HepG2 (cell line): ENCODE data around the gene DNALI1. TPM values are rescaled to one million over a fixed set of nuclear protein-coding genes. Genes with fewer than 3 reads are reported as not detected.

Source experiments
- ETV5 ChIP-seq: IDR thresholded peaks from 2 replicates; pipeline ENCODE4 v1.6.1; 2018; ENCODE audit warnings: missing biosample characterization, missing genetic modification reagents, inconsistent platforms, borderline replicate concordance
- FOXO1 ChIP-seq: sonication (generic); formaldehyde crosslinking; IDR thresholded peaks from 2 replicates; pipeline ENCODE4 v1.4.0; 2020; ENCODE audit warnings: missing genetic modification reagents
- KAT8 ChIP-seq: IDR thresholded peaks from 2 replicates; pipeline ENCODE4 v1.6.1; 2016; ENCODE audit warnings: missing genetic modification reagents, missing compliant biosample characterization
- RBM39 ChIP-seq: fragments of 200-400 bp; formaldehyde crosslinking; IDR thresholded peaks from one replicate; pipeline ENCODE4 v1.6.1; 2018; ENCODE audit warnings: antibody characterized with exemption, mild to moderate bottlenecking, low read depth, low read length; ENCODE audit not compliant: poor library complexity, severe bottlenecking
- RNF219 ChIP-seq: sonication (generic); formaldehyde crosslinking; IDR thresholded peaks from 2 replicates; pipeline ENCODE4 v1.5.0; 2020; ENCODE audit warnings: mild to moderate bottlenecking, missing genetic modification reagents
- SRSF9 ChIP-seq: fragments of 200-400 bp; formaldehyde crosslinking; IDR thresholded peaks from 2 replicates; pipeline ENCODE4 v1.6.1; 2018; ENCODE audit warnings: borderline replicate concordance, mild to moderate bottlenecking, low read depth, low read length; ENCODE audit not compliant: insufficient read depth, poor library complexity, severe bottlenecking
- ZC3H13 ChIP-seq: sonication (generic); formaldehyde crosslinking; IDR thresholded peaks from 2 replicates; pipeline ENCODE4 v1.8.1; 2023; ENCODE audit warnings: mild to moderate bottlenecking, missing genetic modification reagents, moderate library complexity
- ZNF235 ChIP-seq: sonication (generic); formaldehyde crosslinking; IDR thresholded peaks from 2 replicates; pipeline ENCODE4 v1.8.1; 2023; ENCODE audit warnings: mild to moderate bottlenecking, missing genetic modification reagents, borderline replicate concordance
- ZNF619 ChIP-seq: sonication (generic); formaldehyde crosslinking; IDR thresholded peaks from 2 replicates; pipeline ENCODE4 v1.4.0; 2020; ENCODE audit warnings: mild to moderate bottlenecking, missing genetic modification reagents
- ZNF850 ChIP-seq: sonication (generic); formaldehyde crosslinking; conservative IDR thresholded peaks from 2 replicates; pipeline ENCODE4 v1.9.0; 2021; ENCODE audit warnings: mild to moderate bottlenecking, missing genetic modification reagents
- ZUFSP ChIP-seq: sonication (generic); formaldehyde crosslinking; IDR thresholded peaks from 2 replicates; pipeline ENCODE4 v1.9.0; 2021; ENCODE audit warnings: missing genetic modification reagents, mild to moderate bottlenecking, borderline replicate concordance
- polyA plus RNA-seq, 8 experiments: library from polyadenylated mRNA; depleted of rRNA in 3 of 8; stranded (reverse) in 7 of 8; unstranded in 1 of 8; fragments of >200 nt; fragmentation: Illumina TruSeq in 4 of 8; extraction: Trizol in 4 of 8; gene quantifications; 2 replicates each; pipeline versions ENCODE4 v1.2.1 to v1.2.3, GENCODE V29; 2011 to 2016; ENCODE audit warnings: low read depth in 4 of 8, missing spikeins in 1 of 8, mixed read lengths in 1 of 8; ENCODE audit not compliant: insufficient read depth in 1 of 8
- total RNA-seq, 5 experiments: library from RNA; depleted of rRNA; stranded (reverse); fragments of >200 nt; fragmentation: Illumina TruSeq; extraction: Trizol; gene quantifications; 2 replicates each; pipeline ENCODE4 v1.2.3, GENCODE V29; 2016; ENCODE audit warnings: low read depth in 1 of 5
- TF ChIP-seq, protein P1 (sequence below): sonication (generic); formaldehyde crosslinking; IDR thresholded peaks from 2 replicates; pipeline ENCODE4 v1.5.1; 2020; ENCODE audit warnings: mild to moderate bottlenecking, missing genetic modification reagents
- TF ChIP-seq, protein P2 (sequence below): sonication (generic); formaldehyde crosslinking; conservative IDR thresholded peaks from 2 replicates; pipeline ENCODE4 v1.4.0; 2020; ENCODE audit warnings: missing genetic modification reagents
- TF ChIP-seq, protein P3 (sequence below): sonication (generic); formaldehyde crosslinking; IDR thresholded peaks from 2 replicates; pipeline ENCODE4 v1.4.0; 2020; ENCODE audit warnings: missing genetic modification reagents

Gene DNALI1
- total and polyA plus RNA-seq, 2 of the 13 experiments (the other 11 are each of a cell fraction or from before 2014, with no cell fraction given), result 0.42 to 0.70 TPM

GRCh38 chr1:37595440-37596181 lies 38.9 kb downstream of the DNALI1 start, which contains the start of gene GNL2 (continued):
- TF ChIP-seq ZUFSP (CRISPR knock-in tag) (no peak), ZNF850 (no peak), SRSF9 (no peak), ETV5 (CRISPR knock-in tag) (peak; percentile 40), ZNF235 (no peak), FOXO1 (CRISPR knock-in tag) (no peak; the same call in 1 of the 2 replicates), ZC3H13 (no peak), ZNF619 (CRISPR knock-in tag) (peak; percentile 66; the same call in 1 of the 2 replicates), RBM39 (no peak), RNF219 (no peak), KAT8 (CRISPR knock-in tag) (peak; percentile 93)
- TF ChIP-seq, protein P1, sequence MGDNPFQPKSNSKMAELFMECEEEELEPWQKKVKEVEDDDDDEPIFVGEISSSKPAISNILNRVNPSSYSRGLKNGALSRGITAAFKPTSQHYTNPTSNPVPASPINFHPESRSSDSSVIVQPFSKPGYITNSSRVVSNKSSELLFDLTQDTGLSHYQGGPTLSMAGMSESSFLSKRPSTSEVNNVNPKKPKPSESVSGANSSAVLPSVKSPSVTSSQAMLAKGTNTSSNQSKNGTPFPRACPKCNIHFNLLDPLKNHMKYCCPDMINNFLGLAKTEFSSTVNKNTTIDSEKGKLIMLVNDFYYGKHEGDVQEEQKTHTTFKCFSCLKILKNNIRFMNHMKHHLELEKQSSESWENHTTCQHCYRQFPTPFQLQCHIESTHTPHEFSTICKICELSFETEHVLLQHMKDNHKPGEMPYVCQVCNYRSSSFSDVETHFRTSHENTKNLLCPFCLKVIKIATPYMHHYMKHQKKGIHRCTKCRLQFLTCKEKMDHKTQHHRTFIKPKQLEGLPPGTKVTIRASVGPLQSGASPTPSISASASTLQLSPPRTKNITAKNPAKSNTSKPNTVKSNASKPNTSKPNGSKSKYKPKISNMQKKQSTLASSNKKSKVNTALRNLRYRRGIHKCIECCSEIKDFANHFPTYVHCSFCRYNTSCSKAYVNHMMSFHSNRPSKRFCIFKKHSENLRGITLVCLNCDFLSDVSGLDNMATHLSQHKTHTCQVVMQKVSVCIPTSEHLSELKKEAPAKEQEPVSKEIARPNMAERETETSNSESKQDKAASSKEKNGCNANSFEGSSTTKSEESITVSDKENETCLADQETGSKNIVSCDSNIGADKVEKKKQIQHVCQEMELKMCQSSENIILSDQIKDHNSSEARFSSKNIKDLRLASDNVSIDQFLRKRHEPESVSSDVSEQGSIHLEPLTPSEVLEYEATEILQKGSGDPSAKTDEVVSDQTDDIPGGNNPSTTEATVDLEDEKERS (CRISPR knock-in tag), result peak; percentile 77; the same call in 1 of the 2 replicates
- TF ChIP-seq, protein P2, sequence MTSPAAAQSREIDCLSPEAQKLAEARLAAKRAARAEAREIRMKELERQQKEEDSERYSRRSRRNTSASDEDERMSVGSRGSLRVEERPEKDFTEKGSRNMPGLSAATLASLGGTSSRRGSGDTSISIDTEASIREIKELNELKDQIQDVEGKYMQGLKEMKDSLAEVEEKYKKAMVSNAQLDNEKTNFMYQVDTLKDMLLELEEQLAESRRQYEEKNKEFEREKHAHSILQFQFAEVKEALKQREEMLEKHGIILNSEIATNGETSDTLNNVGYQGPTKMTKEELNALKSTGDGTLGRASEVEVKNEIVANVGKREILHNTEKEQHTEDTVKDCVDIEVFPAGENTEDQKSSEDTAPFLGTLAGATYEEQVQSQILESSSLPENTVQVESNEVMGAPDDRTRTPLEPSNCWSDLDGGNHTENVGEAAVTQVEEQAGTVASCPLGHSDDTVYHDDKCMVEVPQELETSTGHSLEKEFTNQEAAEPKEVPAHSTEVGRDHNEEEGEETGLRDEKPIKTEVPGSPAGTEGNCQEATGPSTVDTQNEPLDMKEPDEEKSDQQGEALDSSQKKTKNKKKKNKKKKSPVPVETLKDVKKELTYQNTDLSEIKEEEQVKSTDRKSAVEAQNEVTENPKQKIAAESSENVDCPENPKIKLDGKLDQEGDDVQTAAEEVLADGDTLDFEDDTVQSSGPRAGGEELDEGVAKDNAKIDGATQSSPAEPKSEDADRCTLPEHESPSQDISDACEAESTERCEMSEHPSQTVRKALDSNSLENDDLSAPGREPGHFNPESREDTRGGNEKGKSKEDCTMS (CRISPR knock-in tag), result no peak
- TF ChIP-seq, protein P3, sequence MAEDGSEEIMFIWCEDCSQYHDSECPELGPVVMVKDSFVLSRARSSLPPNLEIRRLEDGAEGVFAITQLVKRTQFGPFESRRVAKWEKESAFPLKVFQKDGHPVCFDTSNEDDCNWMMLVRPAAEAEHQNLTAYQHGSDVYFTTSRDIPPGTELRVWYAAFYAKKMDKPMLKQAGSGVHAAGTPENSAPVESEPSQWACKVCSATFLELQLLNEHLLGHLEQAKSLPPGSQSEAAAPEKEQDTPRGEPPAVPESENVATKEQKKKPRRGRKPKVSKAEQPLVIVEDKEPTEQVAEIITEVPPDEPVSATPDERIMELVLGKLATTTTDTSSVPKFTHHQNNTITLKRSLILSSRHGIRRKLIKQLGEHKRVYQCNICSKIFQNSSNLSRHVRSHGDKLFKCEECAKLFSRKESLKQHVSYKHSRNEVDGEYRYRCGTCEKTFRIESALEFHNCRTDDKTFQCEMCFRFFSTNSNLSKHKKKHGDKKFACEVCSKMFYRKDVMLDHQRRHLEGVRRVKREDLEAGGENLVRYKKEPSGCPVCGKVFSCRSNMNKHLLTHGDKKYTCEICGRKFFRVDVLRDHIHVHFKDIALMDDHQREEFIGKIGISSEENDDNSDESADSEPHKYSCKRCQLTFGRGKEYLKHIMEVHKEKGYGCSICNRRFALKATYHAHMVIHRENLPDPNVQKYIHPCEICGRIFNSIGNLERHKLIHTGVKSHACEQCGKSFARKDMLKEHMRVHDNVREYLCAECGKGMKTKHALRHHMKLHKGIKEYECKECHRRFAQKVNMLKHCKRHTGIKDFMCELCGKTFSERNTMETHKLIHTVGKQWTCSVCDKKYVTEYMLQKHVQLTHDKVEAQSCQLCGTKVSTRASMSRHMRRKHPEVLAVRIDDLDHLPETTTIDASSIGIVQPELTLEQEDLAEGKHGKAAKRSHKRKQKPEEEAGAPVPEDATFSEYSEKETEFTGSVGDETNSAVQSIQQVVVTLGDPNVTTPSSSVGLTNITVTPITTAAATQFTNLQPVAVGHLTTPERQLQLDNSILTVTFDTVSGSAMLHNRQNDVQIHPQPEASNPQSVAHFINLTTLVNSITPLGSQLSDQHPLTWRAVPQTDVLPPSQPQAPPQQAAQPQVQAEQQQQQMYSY (CRISPR knock-in tag), result no peak
